GM12892 (cell line): ENCODE results near the gene ZRANB2.

Experiments
- POLR2A ChIP-seq: IDR thresholded peaks from 2 replicates; pipeline ENCODE4 v1.6.1; 2011; ENCODE audit warnings: low read depth, low read length, control low read depth
- POLR2AphosphoS5 ChIP-seq: IDR thresholded peaks from 2 replicates; pipeline ENCODE4 v1.6.1; 2011; ENCODE audit warnings: low read depth, low read length, control low read depth
- TAF1 ChIP-seq: IDR thresholded peaks from 2 replicates; pipeline ENCODE4 v1.6.1; 2011; ENCODE audit warnings: low read depth, mild to moderate bottlenecking, control low read depth, low read length, borderline replicate concordance

DNA sequence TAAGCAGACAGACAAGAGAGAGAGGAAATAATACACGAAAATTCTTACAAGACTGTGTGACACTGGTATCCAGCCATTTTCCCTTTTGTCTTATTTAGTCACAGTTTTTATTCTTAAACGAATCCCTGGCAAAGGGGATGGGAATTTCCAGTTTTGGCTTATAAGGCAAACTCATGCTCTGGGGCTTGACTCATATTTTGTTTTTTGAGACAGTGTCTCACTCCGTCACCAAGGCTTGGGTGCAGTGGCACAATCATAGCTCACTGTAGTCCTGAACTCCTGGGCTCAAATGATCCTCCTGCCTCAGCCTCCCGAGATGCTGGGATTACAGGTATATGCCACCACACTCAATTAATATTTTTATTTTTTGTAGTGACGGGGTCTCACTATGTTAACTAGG lies 65.1 kb downstream of the ZRANB2 start:
- TF ChIP-seq POLR2A = no peak
- no peak for TF ChIP-seq TAF1
- no peak for TF ChIP-seq POLR2AphosphoS5
